ENCODE measurements around the gene CBLN3. TPM values are rescaled to one million over a fixed set of nuclear protein-coding genes. Genes with fewer than 3 reads are reported as not detected.

CBLN3 gene
- total RNA-seq, 1 experiment from 2014 or later: 2.0 TPM

DNA sequence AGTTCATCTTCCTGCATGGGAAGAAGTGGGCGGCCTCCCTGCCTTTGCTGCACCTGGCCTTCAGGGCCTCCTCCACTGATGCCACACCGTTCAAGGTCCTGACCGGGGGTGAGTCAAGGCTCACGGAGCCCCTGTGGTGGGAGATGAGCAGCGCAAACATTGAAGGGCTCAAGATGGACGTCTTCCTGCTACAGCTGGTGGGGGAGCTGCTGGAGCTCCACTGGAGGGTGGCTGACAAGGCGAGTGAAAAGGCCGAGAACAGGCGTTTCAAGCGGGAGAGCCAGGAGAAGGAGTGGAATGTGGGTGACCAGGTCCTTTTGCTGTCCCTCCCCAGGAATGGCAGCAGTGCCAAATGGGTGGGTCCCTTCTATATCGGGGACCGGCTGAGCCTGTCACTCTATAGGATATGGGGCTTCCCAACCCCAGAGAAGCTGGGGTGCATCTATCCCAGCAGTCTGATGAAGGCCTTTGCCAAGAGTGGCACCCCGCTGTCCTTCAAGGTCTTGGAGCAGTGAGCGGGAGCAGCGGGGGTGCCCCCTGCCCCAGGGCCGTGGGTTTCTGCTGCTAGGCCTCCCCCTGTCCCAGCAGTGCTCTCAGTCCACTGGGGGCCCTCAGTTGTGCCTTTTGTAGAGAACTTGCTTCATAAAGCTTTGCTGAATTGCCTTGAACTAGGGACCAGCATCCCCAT, 12.4 kb downstream of the CBLN3 start:
- POLR2A ChIA-PET: no interaction called here

More for the DNA sequence above, 12.4 kb downstream of the CBLN3 start:
- Histone ChIP-seq H3K9me3 (ENCODE audit: control insufficient read depth in 1 of 2, insufficient read depth in 1 of 2, low read depth in 1 of 2, low read length in 2 of 2) (no peaks in the 10 kb centered on the region), H3K27me3 (ENCODE audit: insufficient read depth, low read length) (no peaks in the 10 kb centered on the region), H3K4me2 (ENCODE audit: low read length) (no peak overlapping the region), H3K36me3 (ENCODE audit: control insufficient read depth in 1 of 2, insufficient read depth in 2 of 2, low read length in 2 of 2) (no peaks in the 10 kb centered on the region), H2AFZ (ENCODE audit: low read depth, low read length, poor library complexity, severe bottlenecking) (no peak overlapping the region), H3K9me2 (ENCODE audit: insufficient read depth) (no peaks in the 10 kb centered on the region), H4K20me1 (ENCODE audit: insufficient read depth) (no peaks in the 10 kb centered on the region), H3K9ac (ENCODE audit: low read length) (no peak overlapping the region), H3K27ac (ENCODE audit: low read depth, low read length) (no peak overlapping the region), H3K4me3 (replicated peaks in 1 of 2; ENCODE audit: low read depth in 1 of 2, low read length in 2 of 2) (no peak overlapping the region), H3K4me1 (ENCODE audit: control insufficient read depth in 1 of 2, insufficient read depth in 2 of 2, low read length in 2 of 2) (no peaks in the 10 kb centered on the region), H3K79me2 (ENCODE audit: insufficient read depth, low read length) (no peaks in the 10 kb centered on the region)
- RAD21 ChIA-PET (ENCODE audit: low non-redundant PET in 1 of 2, low total read pairs in 2 of 2, uncharacterized antibody in 2 of 2, unreplicated experiment in 2 of 2): no interaction called here
- intact Hi-C loops (cut with micrococcal nuclease): no loop called here
- CTCF ChIA-PET: no interaction called here
- BruUV-seq (replicated peaks): no TSS peak
- TF ChIP-seq EZH2 (IDR thresholded peaks at IDR 0.05): no peak
- TF ChIP-seq, protein P1, sequence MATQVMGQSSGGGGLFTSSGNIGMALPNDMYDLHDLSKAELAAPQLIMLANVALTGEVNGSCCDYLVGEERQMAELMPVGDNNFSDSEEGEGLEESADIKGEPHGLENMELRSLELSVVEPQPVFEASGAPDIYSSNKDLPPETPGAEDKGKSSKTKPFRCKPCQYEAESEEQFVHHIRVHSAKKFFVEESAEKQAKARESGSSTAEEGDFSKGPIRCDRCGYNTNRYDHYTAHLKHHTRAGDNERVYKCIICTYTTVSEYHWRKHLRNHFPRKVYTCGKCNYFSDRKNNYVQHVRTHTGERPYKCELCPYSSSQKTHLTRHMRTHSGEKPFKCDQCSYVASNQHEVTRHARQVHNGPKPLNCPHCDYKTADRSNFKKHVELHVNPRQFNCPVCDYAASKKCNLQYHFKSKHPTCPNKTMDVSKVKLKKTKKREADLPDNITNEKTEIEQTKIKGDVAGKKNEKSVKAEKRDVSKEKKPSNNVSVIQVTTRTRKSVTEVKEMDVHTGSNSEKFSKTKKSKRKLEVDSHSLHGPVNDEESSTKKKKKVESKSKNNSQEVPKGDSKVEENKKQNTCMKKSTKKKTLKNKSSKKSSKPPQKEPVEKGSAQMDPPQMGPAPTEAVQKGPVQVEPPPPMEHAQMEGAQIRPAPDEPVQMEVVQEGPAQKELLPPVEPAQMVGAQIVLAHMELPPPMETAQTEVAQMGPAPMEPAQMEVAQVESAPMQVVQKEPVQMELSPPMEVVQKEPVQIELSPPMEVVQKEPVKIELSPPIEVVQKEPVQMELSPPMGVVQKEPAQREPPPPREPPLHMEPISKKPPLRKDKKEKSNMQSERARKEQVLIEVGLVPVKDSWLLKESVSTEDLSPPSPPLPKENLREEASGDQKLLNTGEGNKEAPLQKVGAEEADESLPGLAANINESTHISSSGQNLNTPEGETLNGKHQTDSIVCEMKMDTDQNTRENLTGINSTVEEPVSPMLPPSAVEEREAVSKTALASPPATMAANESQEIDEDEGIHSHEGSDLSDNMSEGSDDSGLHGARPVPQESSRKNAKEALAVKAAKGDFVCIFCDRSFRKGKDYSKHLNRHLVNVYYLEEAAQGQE (IDR thresholded peaks at IDR 0.05; ENCODE audit: low read depth): no peak
- TF ChIP-seq ELF1 (IDR thresholded peaks at IDR 0.05; ENCODE audit: borderline replicate concordance, low read depth): no peak
- TF ChIP-seq MAX (IDR thresholded peaks at IDR 0.05): no peak
- no peak for TF ChIP-seq JUND (IDR thresholded peaks at IDR 0.05)
- TF ChIP-seq CEBPB (IDR thresholded peaks at IDR 0.05; ENCODE audit: low read depth): no peak
- TF ChIP-seq, protein P2, sequence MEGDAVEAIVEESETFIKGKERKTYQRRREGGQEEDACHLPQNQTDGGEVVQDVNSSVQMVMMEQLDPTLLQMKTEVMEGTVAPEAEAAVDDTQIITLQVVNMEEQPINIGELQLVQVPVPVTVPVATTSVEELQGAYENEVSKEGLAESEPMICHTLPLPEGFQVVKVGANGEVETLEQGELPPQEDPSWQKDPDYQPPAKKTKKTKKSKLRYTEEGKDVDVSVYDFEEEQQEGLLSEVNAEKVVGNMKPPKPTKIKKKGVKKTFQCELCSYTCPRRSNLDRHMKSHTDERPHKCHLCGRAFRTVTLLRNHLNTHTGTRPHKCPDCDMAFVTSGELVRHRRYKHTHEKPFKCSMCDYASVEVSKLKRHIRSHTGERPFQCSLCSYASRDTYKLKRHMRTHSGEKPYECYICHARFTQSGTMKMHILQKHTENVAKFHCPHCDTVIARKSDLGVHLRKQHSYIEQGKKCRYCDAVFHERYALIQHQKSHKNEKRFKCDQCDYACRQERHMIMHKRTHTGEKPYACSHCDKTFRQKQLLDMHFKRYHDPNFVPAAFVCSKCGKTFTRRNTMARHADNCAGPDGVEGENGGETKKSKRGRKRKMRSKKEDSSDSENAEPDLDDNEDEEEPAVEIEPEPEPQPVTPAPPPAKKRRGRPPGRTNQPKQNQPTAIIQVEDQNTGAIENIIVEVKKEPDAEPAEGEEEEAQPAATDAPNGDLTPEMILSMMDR (IDR thresholded peaks at IDR 0.05 in 2 of 3, conservative IDR thresholded peaks at IDR 0.05 in 1 of 3; ENCODE audit: borderline replicate concordance in 1 of 3, insufficient read depth in 1 of 3, low read depth in 2 of 3, low read length in 2 of 3): no peak
- TF ChIP-seq, protein P3, sequence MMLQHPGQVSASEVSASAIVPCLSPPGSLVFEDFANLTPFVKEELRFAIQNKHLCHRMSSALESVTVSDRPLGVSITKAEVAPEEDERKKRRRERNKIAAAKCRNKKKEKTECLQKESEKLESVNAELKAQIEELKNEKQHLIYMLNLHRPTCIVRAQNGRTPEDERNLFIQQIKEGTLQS (IDR thresholded peaks at IDR 0.05): no peak
- no peak for TF ChIP-seq SRF (IDR thresholded peaks at IDR 0.05; ENCODE audit: low read depth)
- no peak for TF ChIP-seq CBX3 (IDR thresholded peaks at IDR 0.05; ENCODE audit: low read depth)
- TF ChIP-seq POLR2AphosphoS5 (IDR thresholded peaks at IDR 0.05; ENCODE audit: low read depth, low read length): no peak
- TF ChIP-seq TCF7L2 (IDR thresholded peaks at IDR 0.05; ENCODE audit: borderline replicate concordance, extremely low read depth, insufficient read depth, insufficient read length): no peak
- TF ChIP-seq EZH2phosphoT487 (IDR thresholded peaks at IDR 0.05; ENCODE audit: borderline replicate concordance): no peak
- TF ChIP-seq SIN3A (IDR thresholded peaks at IDR 0.05; ENCODE audit: low read depth): no peak
- TF ChIP-seq RAD21 (IDR thresholded peaks at IDR 0.05; ENCODE audit: low read depth): no peak
- no peak for ATAC-seq
- no peak for DNase-seq (ENCODE audit: low read depth, low spot score)
